HepG2 (cell line): ENCODE results near the gene ACVR1C. TPM values are rescaled to one million over a fixed set of nuclear protein-coding genes. Genes with fewer than 3 reads are reported as not detected.
A peak's percentile ranks its signal among the peaks of the same experiment; 100 is the strongest.

Experiments
- ATF7 ChIP-seq, 2 experiments: fragments of 450-650 bp in 1 of 2; sonication (generic) in 1 of 2; formaldehyde crosslinking in 1 of 2; IDR thresholded peaks; 2 replicates each; pipeline versions ENCODE4 v1.4.0 to v1.6.1; 2016 to 2020; ENCODE audit warnings: antibody characterized with exemption in 1 of 2, mild to moderate bottlenecking in 1 of 2, missing genetic modification reagents in 1 of 2
- FOXJ3 ChIP-seq: sonication (generic); formaldehyde crosslinking; IDR thresholded peaks from 2 replicates; pipeline ENCODE4 v1.4.0; 2020; ENCODE audit warnings: missing genetic modification reagents, mild to moderate bottlenecking, borderline replicate concordance
- HES4 ChIP-seq: sonication (generic); formaldehyde crosslinking; IDR thresholded peaks from 2 replicates; pipeline ENCODE4 v1.9.0; 2021; ENCODE audit warnings: mild to moderate bottlenecking, missing genetic modification reagents, borderline replicate concordance
- KDM6A ChIP-seq: IDR thresholded peaks from 2 replicates; pipeline ENCODE4 v1.6.1; 2016; ENCODE audit warnings: low read depth
- MAFG ChIP-seq: sonication (generic); formaldehyde crosslinking; IDR thresholded peaks from 2 replicates; pipeline ENCODE4 v1.5.1; 2020; ENCODE audit warnings: mild to moderate bottlenecking, missing genetic modification reagents
- MTF2 ChIP-seq: sonication (generic); formaldehyde crosslinking; IDR thresholded peaks from 2 replicates; pipeline ENCODE4 v1.5.0; 2020; ENCODE audit warnings: missing genetic modification reagents, borderline replicate concordance
- RFX3 ChIP-seq: IDR thresholded peaks from 2 replicates; pipeline ENCODE4 v1.6.1; 2016; ENCODE audit warnings: missing biosample characterization, missing genetic modification reagents
- SETDB1 ChIP-seq: sonication (generic); formaldehyde crosslinking; IDR thresholded peaks from 2 replicates; pipeline ENCODE4 v1.5.1; 2020; ENCODE audit warnings: missing genetic modification reagents, mild to moderate bottlenecking, borderline replicate concordance
- SOX5 ChIP-seq: IDR thresholded peaks from 2 replicates; pipeline ENCODE4 v1.6.1; 2016; ENCODE audit warnings: borderline replicate concordance
- SOX6 ChIP-seq, 2 experiments: fragments of 450-650 bp in 1 of 2; sonication (generic) in 1 of 2; formaldehyde crosslinking in 1 of 2; IDR thresholded peaks; 2 replicates each; pipeline versions ENCODE4 v1.4.0 to v1.6.1; 2017 to 2020; ENCODE audit warnings: antibody characterized with exemption in 1 of 2, mild to moderate bottlenecking in 1 of 2, missing genetic modification reagents in 1 of 2
- STAG1 ChIP-seq: sonication (generic); formaldehyde crosslinking; IDR thresholded peaks from 2 replicates; pipeline ENCODE4 v1.4.0; 2020; ENCODE audit warnings: missing genetic modification reagents
- ZNF564 ChIP-seq: sonication (generic); formaldehyde crosslinking; IDR thresholded peaks from 2 replicates; pipeline ENCODE4 v1.8.1; 2023; ENCODE audit warnings: mild to moderate bottlenecking, missing genetic modification reagents
- ZNF644 ChIP-seq: IDR thresholded peaks from 2 replicates; pipeline ENCODE4 v1.6.1; 2016; ENCODE audit warnings: low read depth
- polyA plus RNA-seq, 8 experiments: library from polyadenylated mRNA; depleted of rRNA in 3 of 8; stranded (reverse) in 7 of 8; unstranded in 1 of 8; fragments of >200 nt; fragmentation: Illumina TruSeq in 4 of 8; extraction: Trizol in 4 of 8; gene quantifications; 2 replicates each; pipeline versions ENCODE4 v1.2.1 to v1.2.3, GENCODE V29; 2011 to 2016; ENCODE audit warnings: low read depth in 4 of 8, missing spikeins in 1 of 8, mixed read lengths in 1 of 8; ENCODE audit not compliant: insufficient read depth in 1 of 8
- total RNA-seq, 5 experiments: library from RNA; depleted of rRNA; stranded (reverse); fragments of >200 nt; fragmentation: Illumina TruSeq; extraction: Trizol; gene quantifications; 2 replicates each; pipeline ENCODE4 v1.2.3, GENCODE V29; 2016; ENCODE audit warnings: low read depth in 1 of 5
- TF ChIP-seq, protein P1 (sequence below): sonication (generic); formaldehyde crosslinking; IDR thresholded peaks from 2 replicates; pipeline ENCODE4 v1.8.1; 2023; ENCODE audit warnings: mild to moderate bottlenecking, missing genetic modification reagents
- TF ChIP-seq, protein P2 (sequence below): IDR thresholded peaks from 2 replicates; pipeline ENCODE4 v1.6.1; 2018; ENCODE audit warnings: missing genetic modification reagents, mild to moderate bottlenecking, missing compliant biosample characterization
- TF ChIP-seq, protein P3 (sequence below): sonication (generic); formaldehyde crosslinking; IDR thresholded peaks from 2 replicates; pipeline ENCODE4 v1.4.0; 2020; ENCODE audit warnings: missing genetic modification reagents
- TF ChIP-seq, protein P4 (sequence below): IDR thresholded peaks from 2 replicates; pipeline ENCODE4 v1.6.1; 2016; ENCODE audit warnings: missing compliant biosample characterization, missing genetic modification reagents, borderline replicate concordance
- TF ChIP-seq, protein P5 (sequence below): sonication (generic); formaldehyde crosslinking; IDR thresholded peaks from 2 replicates; pipeline ENCODE4 v1.8.1; 2023; ENCODE audit warnings: mild to moderate bottlenecking, moderate library complexity, missing genetic modification reagents

ACVR1C gene
- total and polyA plus RNA-seq, 2 of the 13 experiments (the other 11 are each of a cell fraction or from before 2014, with no cell fraction given): 0.05 to 1.0 TPM

DNA sequence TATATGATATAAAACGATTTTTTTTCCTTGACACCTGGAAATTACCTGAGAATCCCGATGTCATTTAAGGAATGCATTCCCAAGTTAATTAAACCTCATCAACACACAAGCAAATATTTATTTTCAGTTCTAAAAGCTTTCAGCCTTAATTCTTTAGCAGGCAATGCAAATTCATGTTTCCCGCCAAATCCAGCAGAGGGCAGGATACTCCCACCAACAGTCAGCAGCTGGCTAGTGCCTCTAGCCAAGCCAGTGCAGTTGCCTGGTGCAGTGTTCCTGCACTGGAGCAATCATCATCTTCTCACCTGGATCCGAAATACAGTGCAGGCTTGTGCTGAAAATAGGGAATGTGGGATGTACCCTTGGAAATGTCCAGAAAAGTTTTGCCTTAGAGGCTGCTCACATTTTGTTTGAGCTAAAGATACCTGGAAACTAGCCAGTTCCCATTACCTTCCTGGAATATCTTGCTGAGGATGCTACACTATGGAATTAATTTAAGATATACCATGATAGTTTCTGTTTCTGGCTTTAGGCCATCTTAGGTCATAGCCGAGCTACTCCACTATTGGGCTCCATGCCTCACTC, 136.4 kb downstream of the ACVR1C start (continued):
- TF ChIP-seq FOXJ3 (CRISPR knock-in tag) (no peak), RFX3 (CRISPR knock-in tag) (no peak), MTF2 (CRISPR knock-in tag) (no peak), KDM6A (CRISPR knock-in tag) (no peak), ATF7 (IDR thresholded peaks at IDR 0.05) (no peak), ATF7 (CRISPR knock-in tag; IDR thresholded peaks at IDR 0.05) (no peak), SOX5 (no peak), MAFG (no peak), ZNF644 (CRISPR knock-in tag) (no peak), ZNF564 (CRISPR knock-in tag) (no peak), SETDB1 (CRISPR knock-in tag) (no peak), STAG1 (CRISPR knock-in tag) (peak; percentile 86), HES4 (CRISPR knock-in tag) (no peak), SOX6 (IDR thresholded peaks at IDR 0.05) (no peak), SOX6 (CRISPR knock-in tag; IDR thresholded peaks at IDR 0.05) (0 out of 2 replicates have a peak, but pooled peaks have one; percentile 14)
- TF ChIP-seq, protein P1, sequence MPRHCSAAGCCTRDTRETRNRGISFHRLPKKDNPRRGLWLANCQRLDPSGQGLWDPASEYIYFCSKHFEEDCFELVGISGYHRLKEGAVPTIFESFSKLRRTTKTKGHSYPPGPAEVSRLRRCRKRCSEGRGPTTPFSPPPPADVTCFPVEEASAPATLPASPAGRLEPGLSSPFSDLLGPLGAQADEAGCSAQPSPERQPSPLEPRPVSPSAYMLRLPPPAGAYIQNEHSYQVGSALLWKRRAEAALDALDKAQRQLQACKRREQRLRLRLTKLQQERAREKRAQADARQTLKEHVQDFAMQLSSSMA (CRISPR knock-in tag): no peak
- TF ChIP-seq, protein P2, sequence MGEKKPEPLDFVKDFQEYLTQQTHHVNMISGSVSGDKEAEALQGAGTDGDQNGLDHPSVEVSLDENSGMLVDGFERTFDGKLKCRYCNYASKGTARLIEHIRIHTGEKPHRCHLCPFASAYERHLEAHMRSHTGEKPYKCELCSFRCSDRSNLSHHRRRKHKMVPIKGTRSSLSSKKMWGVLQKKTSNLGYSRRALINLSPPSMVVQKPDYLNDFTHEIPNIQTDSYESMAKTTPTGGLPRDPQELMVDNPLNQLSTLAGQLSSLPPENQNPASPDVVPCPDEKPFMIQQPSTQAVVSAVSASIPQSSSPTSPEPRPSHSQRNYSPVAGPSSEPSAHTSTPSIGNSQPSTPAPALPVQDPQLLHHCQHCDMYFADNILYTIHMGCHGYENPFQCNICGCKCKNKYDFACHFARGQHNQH (CRISPR knock-in tag): no peak
- TF ChIP-seq, protein P3, sequence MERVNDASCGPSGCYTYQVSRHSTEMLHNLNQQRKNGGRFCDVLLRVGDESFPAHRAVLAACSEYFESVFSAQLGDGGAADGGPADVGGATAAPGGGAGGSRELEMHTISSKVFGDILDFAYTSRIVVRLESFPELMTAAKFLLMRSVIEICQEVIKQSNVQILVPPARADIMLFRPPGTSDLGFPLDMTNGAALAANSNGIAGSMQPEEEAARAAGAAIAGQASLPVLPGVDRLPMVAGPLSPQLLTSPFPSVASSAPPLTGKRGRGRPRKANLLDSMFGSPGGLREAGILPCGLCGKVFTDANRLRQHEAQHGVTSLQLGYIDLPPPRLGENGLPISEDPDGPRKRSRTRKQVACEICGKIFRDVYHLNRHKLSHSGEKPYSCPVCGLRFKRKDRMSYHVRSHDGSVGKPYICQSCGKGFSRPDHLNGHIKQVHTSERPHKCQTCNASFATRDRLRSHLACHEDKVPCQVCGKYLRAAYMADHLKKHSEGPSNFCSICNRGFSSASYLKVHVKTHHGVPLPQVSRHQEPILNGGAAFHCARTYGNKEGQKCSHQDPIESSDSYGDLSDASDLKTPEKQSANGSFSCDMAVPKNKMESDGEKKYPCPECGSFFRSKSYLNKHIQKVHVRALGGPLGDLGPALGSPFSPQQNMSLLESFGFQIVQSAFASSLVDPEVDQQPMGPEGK: no peak
- TF ChIP-seq, protein P4, sequence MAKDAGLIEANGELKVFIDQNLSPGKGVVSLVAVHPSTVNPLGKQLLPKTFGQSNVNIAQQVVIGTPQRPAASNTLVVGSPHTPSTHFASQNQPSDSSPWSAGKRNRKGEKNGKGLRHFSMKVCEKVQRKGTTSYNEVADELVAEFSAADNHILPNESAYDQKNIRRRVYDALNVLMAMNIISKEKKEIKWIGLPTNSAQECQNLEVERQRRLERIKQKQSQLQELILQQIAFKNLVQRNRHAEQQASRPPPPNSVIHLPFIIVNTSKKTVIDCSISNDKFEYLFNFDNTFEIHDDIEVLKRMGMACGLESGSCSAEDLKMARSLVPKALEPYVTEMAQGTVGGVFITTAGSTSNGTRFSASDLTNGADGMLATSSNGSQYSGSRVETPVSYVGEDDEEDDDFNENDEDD: peak; percentile 62; the same call in 1 of the 2 replicates
- TF ChIP-seq, protein P5, sequence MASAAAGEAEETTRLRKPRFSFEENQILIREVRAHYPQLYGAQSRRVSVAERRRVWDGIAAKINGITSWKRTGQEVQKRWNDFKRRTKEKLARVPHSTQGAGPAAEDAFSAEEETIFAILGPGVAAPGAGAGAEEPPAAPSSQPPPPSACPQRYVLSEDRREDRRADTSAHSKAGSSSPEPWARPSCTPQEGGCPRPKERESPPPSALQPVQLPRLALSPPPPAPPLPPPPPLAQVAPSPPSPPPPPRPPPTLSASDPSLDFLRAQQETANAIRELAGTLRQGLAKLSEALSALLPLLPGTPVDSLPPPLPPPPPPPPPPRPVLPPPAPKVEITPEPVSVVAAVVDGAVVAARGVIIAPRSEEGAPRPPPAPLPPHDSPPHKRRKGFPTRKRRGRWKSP (CRISPR knock-in tag): no peak
